AG09319 (cell line): Measurements from ENCODE around the gene AP1G1.

ENCODE experiments used
- DNase-seq: peaks from one replicate; pipeline ENCODE4 v3.0.0-alpha.2; 2010; ENCODE audit warnings: low read depth; ENCODE audit errors: extremely low read depth
- CTCF ChIP-seq: IDR thresholded peaks from 2 replicates; pipeline ENCODE4 v1.5.1; 2011; ENCODE audit warnings: low read depth, mild to moderate bottlenecking, inconsistent platforms, low read length, moderate library complexity

The AP1G1 gene

GRCh38 chr16:71711789-71712188, 96.8 kb downstream of the AP1G1 start:
- DNase-seq = no peak
- no peak for TF ChIP-seq CTCF

GRCh38 chr16:71709229-71709781, 99.3 kb downstream of the AP1G1 start:
- peak; percentile 32 for DNase-seq
- no peak for TF ChIP-seq CTCF

DNA sequence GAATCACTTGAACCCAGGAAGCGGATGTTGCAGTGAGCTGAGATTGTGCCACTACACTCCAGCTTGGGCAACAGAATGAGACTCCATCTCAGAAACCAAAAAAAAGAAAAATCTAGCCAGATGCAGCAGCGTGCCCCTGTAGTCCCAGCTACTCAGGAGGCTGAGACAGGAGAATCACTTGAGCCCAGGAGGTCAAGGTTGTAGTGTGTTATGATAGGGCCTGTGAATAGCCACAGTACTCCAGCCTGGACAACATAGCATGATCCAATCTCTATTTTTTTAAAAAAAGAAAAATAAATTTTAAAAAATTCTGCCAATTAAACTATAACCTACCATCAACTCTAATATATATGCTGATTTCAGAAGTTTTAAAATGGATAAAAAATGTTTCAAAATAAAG, 99.9 kb downstream of the AP1G1 start:
- no peak for TF ChIP-seq CTCF
- DNase-seq = no peak

GRCh38 chr16:71707199-71707598, 101.4 kb downstream of the AP1G1 start:
- no peak for DNase-seq

DNA sequence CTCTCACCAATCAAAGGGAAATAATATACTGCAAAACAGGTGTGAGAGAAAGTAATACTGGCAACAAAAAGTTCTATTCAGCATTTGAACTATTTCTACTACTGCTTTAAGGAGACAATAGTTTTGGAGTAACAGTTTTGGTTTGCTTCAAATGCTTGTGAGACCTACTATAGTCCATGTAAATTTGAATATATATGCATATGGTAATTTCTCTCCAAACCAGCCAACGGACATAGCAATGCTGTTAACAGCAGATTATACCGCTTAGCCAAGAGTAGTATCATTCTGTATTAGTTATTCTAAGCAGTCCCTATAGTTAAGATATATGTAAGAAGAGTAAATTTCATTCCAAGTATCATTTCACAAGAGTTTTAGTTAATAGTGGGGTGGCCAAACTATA, 102.6 kb downstream of the AP1G1 start:
- DNase-seq = no peak
- TF ChIP-seq CTCF = no peak

More at GRCh38 chr16:71707199-71707598, 101.4 kb downstream of the AP1G1 start:
- TF ChIP-seq CTCF = no peak

GRCh38 chr16:71703333-71703732, 105.3 kb downstream of the AP1G1 start:
- no peak for DNase-seq
- TF ChIP-seq CTCF = no peak

- no peak for DNase-seq
- no peak for TF ChIP-seq CTCF
Observed at GRCh38 chr16:71700831-71701230, 107.8 kb downstream of the AP1G1 start.
